MM.1S (cell line): ENCODE data around the gene ASPRV1.

Experiments
- DNase-seq: peaks from one replicate; pipeline ENCODE4 v3.0.0-alpha.2; 2015
- H2AFZ ChIP-seq: fragments of 300-600 bp; sonication (generic); 2 replicates; pipeline ENCODE4 v1.6.0; 2016; ENCODE audit warnings: antibody characterized with exemption, low read length
- H3F3A ChIP-seq: fragments of 300-600 bp; sonication (generic); 2 replicates; pipeline ENCODE4 v1.6.1; 2016; ENCODE audit warnings: mild to moderate bottlenecking, antibody characterized with exemption, low read length, moderate library complexity, mixed read lengths; ENCODE audit not compliant: insufficient read depth
- H3K27ac ChIP-seq: fragments of 300-600 bp; sonication (generic); 2 replicates; pipeline ENCODE4 v1.5.1; 2016; ENCODE audit warnings: mild to moderate bottlenecking, low read length
- H3K27me3 ChIP-seq: fragments of 300-600 bp; sonication (generic); replicated peaks from 2 replicates; pipeline ENCODE4 v1.6.0; 2016; ENCODE audit warnings: low read length; ENCODE audit not compliant: insufficient read depth
- H3K36me3 ChIP-seq: fragments of 300-600 bp; sonication (generic); replicated peaks from 2 replicates; pipeline ENCODE4 v1.6.1; 2016; ENCODE audit warnings: mild to moderate bottlenecking, low read length, mixed read lengths; ENCODE audit not compliant: insufficient read depth
- H3K4me1 ChIP-seq: fragments of 300-600 bp; sonication (generic); 2 replicates; pipeline ENCODE4 v1.6.1; 2016; ENCODE audit warnings: low read length, mixed read lengths
- H3K4me2 ChIP-seq: fragments of 300-600 bp; sonication (generic); 2 replicates; pipeline ENCODE4 v1.6.0; 2016; ENCODE audit warnings: low read depth, low read length
- H3K4me3 ChIP-seq: fragments of 300-600 bp; sonication (generic); 2 replicates; pipeline ENCODE4 v1.5.1; 2016; ENCODE audit warnings: low read length, mixed read lengths
- H3K79me2 ChIP-seq: fragments of 300-600 bp; sonication (generic); 2 replicates; pipeline ENCODE4 v1.6.1; 2016; ENCODE audit warnings: mixed run types, low read length, mixed read lengths
- H3K9ac ChIP-seq: fragments of 300-600 bp; sonication (generic); 2 replicates; pipeline ENCODE4 v1.6.1; 2016; ENCODE audit warnings: low read length, mixed read lengths
- H3K9me2 ChIP-seq: fragments of 300-600 bp; sonication (generic); replicated peaks from 2 replicates; pipeline ENCODE4 v1.6.1; 2016; ENCODE audit warnings: mild to moderate bottlenecking, low read length, mixed read lengths; ENCODE audit not compliant: insufficient read depth
- H3K9me3 ChIP-seq: fragments of 300-600 bp; sonication (generic); replicated peaks from 2 replicates; pipeline ENCODE4 v1.6.1; 2016; ENCODE audit warnings: mild to moderate bottlenecking, low read length, mixed read lengths; ENCODE audit not compliant: insufficient read depth
- H4K20me1 ChIP-seq: fragments of 300-600 bp; sonication (generic); 2 replicates; pipeline ENCODE4 v1.6.1; 2016; ENCODE audit warnings: mild to moderate bottlenecking, low read length, moderate library complexity, mixed read lengths; ENCODE audit not compliant: insufficient read depth
- CTCF ChIP-seq: fragments of 300-600 bp; sonication (generic); IDR thresholded peaks from 2 replicates; pipeline ENCODE4 v1.5.1; 2016; ENCODE audit warnings: antibody characterized with exemption, low read length, mixed read lengths
- EZH2 ChIP-seq: fragments of 300-600 bp; sonication (generic); optimal IDR thresholded peaks from 2 replicates; pipeline ENCODE3; 2017; ENCODE audit warnings: low read depth, mild to moderate bottlenecking, antibody characterized with exemption, low read length, mixed read lengths
- EZH2phosphoT487 ChIP-seq: fragments of 300-600 bp; sonication (generic); IDR thresholded peaks from 2 replicates; pipeline ENCODE4 v1.6.1; 2018; ENCODE audit warnings: antibody characterized with exemption, low read length

Gene ASPRV1

GRCh38 chr2:70005752-70006446 is 44.5 kb upstream of the ASPRV1 start:
- no peak overlapping the region for H3K27ac ChIP-seq
- H3F3A ChIP-seq: no peaks in the 10 kb centered on the region
- no peaks in the 10 kb centered on the region for H3K9me3 ChIP-seq
- no peak for DNase-seq
- H3K9ac ChIP-seq: no peak overlapping the region
- no peaks in the 10 kb centered on the region for H3K4me1 ChIP-seq
- H3K9me2 ChIP-seq: no peaks in the 10 kb centered on the region
- no peak overlapping the region for H3K4me2 ChIP-seq
- no peak for TF ChIP-seq EZH2phosphoT487
- no peak for TF ChIP-seq CTCF
- TF ChIP-seq EZH2: no peak
- H4K20me1 ChIP-seq: no peaks in the 10 kb centered on the region
- H3K27me3 ChIP-seq: no peaks in the 10 kb centered on the region
- H3K4me3 ChIP-seq: no peak overlapping the region
- H3K36me3 ChIP-seq: no peaks in the 10 kb centered on the region
- no peaks in the 10 kb centered on the region for H3K79me2 ChIP-seq
- H2AFZ ChIP-seq: no peak overlapping the region

- Histone ChIP-seq H3F3A (no peaks in the 10 kb centered on the region), H3K79me2 (no peaks in the 10 kb centered on the region), H3K9me2 (no peaks in the 10 kb centered on the region), H3K36me3 (no peaks in the 10 kb centered on the region), H4K20me1 (no peaks in the 10 kb centered on the region), H3K27me3 (no peaks in the 10 kb centered on the region), H3K4me1 (no peaks in the 10 kb centered on the region), H3K9ac (no peak overlapping the region), H3K9me3 (no peaks in the 10 kb centered on the region), H3K4me3 (no peak overlapping the region), H3K4me2 (no peak overlapping the region), H2AFZ (no peak overlapping the region), H3K27ac (no peak overlapping the region)
- no peak for DNase-seq
- TF ChIP-seq CTCF: no peak
- TF ChIP-seq EZH2: no peak
- TF ChIP-seq EZH2phosphoT487: no peak
Observed at GRCh38 chr2:70005216-70005615, 43.8 kb upstream of the ASPRV1 start.

GRCh38 chr2:70003093-70003830 is 41.8 kb upstream of the ASPRV1 start:
- H3K4me1 ChIP-seq: no peaks in the 10 kb centered on the region

More at GRCh38 chr2:70003093-70003830, 41.8 kb upstream of the ASPRV1 start:
- Histone ChIP-seq H3K9me3 (no peaks in the 10 kb centered on the region), H2AFZ (no peak overlapping the region), H3K9ac (no peak overlapping the region), H3K79me2 (no peaks in the 10 kb centered on the region), H3F3A (no peaks in the 10 kb centered on the region), H4K20me1 (no peaks in the 10 kb centered on the region), H3K27me3 (no peaks in the 10 kb centered on the region), H3K27ac (no peak overlapping the region), H3K36me3 (no peaks in the 10 kb centered on the region), H3K9me2 (no peaks in the 10 kb centered on the region), H3K4me2 (no peak overlapping the region), H3K4me3 (no peak overlapping the region)
- no peak for TF ChIP-seq EZH2phosphoT487
- no peak for TF ChIP-seq CTCF
- TF ChIP-seq EZH2: no peak
- no peak for DNase-seq
